Endothelial cell (in vitro differentiated cells): ENCODE data around the gene MCF2L2. TPM values are rescaled to one million over a fixed set of nuclear protein-coding genes. Genes with fewer than 3 reads are reported as not detected.

Experiments used
- DNase-seq: peaks from one replicate; pipeline ENCODE4 v3.0.0; 2021; ENCODE audit warnings: low spot score
- H3K27ac Mint-ChIP-seq: one replicate; pipeline ENCODE4 v1.8.0; 2021; ENCODE audit warnings: mixed read lengths, inconsistent platforms; ENCODE audit not compliant: unreplicated experiment
- H3K27me3 Mint-ChIP-seq: one replicate; pipeline ENCODE4 v1.8.0; 2021; ENCODE audit warnings: mild to moderate bottlenecking, moderate library complexity, mixed read lengths, inconsistent platforms; ENCODE audit not compliant: unreplicated experiment
- H3K36me3 Mint-ChIP-seq: one replicate; pipeline ENCODE4 v1.8.0; 2021; ENCODE audit warnings: mild to moderate bottlenecking, low read depth, mixed read lengths, inconsistent platforms; ENCODE audit not compliant: unreplicated experiment
- H3K4me1 Mint-ChIP-seq: one replicate; pipeline ENCODE4 v1.8.0; 2021; ENCODE audit warnings: mild to moderate bottlenecking, mixed read lengths, inconsistent platforms; ENCODE audit not compliant: unreplicated experiment
- H3K4me3 Mint-ChIP-seq: one replicate; pipeline ENCODE4 v1.8.0; 2021; ENCODE audit warnings: mild to moderate bottlenecking, mixed read lengths, inconsistent platforms; ENCODE audit not compliant: unreplicated experiment
- H3K9me3 Mint-ChIP-seq: one replicate; pipeline ENCODE4 v1.8.0; 2021; ENCODE audit warnings: mixed read lengths, inconsistent platforms; ENCODE audit not compliant: unreplicated experiment
- total RNA-seq: library from RNA; stranded (reverse); fragmentation: NEBNext Ultra II Directional; extraction: Animal tissue kit (Norgen Biotek cat#: 25700); gene quantifications from one replicate; pipeline ENCODE4 v1.2.1, GENCODE V29; 2021; ENCODE audit not compliant: unreplicated experiment
- TF ChIP-seq, protein P1 (sequence below): fragments of 200-600 bp; sonication (generic); IDR thresholded peaks from one replicate; pipeline ENCODE4 v1.5.0; 2021; ENCODE audit warnings: antibody characterized with exemption; ENCODE audit not compliant: unreplicated experiment

The MCF2L2 gene
- total RNA-seq, 1 donor from 2014 or later = 1.8 TPM

- TF ChIP-seq, protein P1, sequence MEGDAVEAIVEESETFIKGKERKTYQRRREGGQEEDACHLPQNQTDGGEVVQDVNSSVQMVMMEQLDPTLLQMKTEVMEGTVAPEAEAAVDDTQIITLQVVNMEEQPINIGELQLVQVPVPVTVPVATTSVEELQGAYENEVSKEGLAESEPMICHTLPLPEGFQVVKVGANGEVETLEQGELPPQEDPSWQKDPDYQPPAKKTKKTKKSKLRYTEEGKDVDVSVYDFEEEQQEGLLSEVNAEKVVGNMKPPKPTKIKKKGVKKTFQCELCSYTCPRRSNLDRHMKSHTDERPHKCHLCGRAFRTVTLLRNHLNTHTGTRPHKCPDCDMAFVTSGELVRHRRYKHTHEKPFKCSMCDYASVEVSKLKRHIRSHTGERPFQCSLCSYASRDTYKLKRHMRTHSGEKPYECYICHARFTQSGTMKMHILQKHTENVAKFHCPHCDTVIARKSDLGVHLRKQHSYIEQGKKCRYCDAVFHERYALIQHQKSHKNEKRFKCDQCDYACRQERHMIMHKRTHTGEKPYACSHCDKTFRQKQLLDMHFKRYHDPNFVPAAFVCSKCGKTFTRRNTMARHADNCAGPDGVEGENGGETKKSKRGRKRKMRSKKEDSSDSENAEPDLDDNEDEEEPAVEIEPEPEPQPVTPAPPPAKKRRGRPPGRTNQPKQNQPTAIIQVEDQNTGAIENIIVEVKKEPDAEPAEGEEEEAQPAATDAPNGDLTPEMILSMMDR = no peak
- Mint-ChIP-seq H3K4me3 (no peak overlapping the region), H3K27ac (no peak overlapping the region), H3K27me3 (no peaks in the 10 kb centered on the region), H3K36me3 (no peaks in the 10 kb centered on the region), H3K9me3 (no peaks in the 10 kb centered on the region), H3K4me1 (no peaks in the 10 kb centered on the region)
- DNase-seq = no peak
Observed at GRCh38 chr3:183356920-183357319, 71.5 kb downstream of the MCF2L2 start.

- no peak overlapping the region for H3K27ac Mint-ChIP-seq
- TF ChIP-seq, protein P1 = no peak
- H3K36me3 Mint-ChIP-seq = no peaks in the 10 kb centered on the region
- H3K4me1 Mint-ChIP-seq = no peaks in the 10 kb centered on the region
- H3K27me3 Mint-ChIP-seq = no peaks in the 10 kb centered on the region
- H3K9me3 Mint-ChIP-seq = no peaks in the 10 kb centered on the region
- H3K4me3 Mint-ChIP-seq = no peak overlapping the region
- DNase-seq = no peak
Observed at GRCh38 chr3:183354874-183355273, 73.5 kb downstream of the MCF2L2 start.

DNA sequence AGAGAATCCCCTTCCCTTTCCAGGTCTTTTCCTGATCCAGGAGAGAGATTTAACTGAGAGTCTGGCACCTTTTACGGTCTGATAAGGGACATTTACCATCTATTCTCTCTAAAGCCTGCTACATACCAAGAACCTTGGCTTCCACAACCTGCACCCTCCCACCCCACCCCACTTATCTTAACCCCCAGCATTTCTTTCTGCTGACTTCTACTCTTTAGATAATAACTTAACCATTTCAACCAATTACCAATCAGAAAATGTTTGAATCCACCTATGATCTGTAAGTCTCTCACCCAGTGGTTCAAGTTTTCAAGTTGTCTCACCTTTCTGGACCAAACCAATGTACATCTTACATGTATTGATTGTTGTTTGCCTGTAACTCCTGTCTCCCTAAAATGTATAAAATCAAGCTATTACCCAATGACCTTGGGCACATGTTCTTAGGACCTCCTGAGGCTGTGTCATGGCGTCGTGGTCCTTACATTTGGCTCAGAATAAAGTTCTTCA is 74.0 kb downstream of the MCF2L2 start:
- Mint-ChIP-seq H3K27ac (no peak overlapping the region), H3K9me3 (no peaks in the 10 kb centered on the region), H3K4me3 (no peak overlapping the region), H3K4me1 (no peaks in the 10 kb centered on the region), H3K27me3 (no peaks in the 10 kb centered on the region), H3K36me3 (no peaks in the 10 kb centered on the region)
- TF ChIP-seq, protein P1 = no peak
- no peak for DNase-seq

GRCh38 chr3:183353421-183353820 is 75.0 kb downstream of the MCF2L2 start:
- H3K36me3 Mint-ChIP-seq = no peaks in the 10 kb centered on the region
- H3K27ac Mint-ChIP-seq = no peak overlapping the region
- no peaks in the 10 kb centered on the region for H3K9me3 Mint-ChIP-seq
- H3K4me1 Mint-ChIP-seq = no peaks in the 10 kb centered on the region
- no peak for DNase-seq
- no peaks in the 10 kb centered on the region for H3K27me3 Mint-ChIP-seq
- H3K4me3 Mint-ChIP-seq = no peak overlapping the region
- TF ChIP-seq, protein P1 = no peak

DNA sequence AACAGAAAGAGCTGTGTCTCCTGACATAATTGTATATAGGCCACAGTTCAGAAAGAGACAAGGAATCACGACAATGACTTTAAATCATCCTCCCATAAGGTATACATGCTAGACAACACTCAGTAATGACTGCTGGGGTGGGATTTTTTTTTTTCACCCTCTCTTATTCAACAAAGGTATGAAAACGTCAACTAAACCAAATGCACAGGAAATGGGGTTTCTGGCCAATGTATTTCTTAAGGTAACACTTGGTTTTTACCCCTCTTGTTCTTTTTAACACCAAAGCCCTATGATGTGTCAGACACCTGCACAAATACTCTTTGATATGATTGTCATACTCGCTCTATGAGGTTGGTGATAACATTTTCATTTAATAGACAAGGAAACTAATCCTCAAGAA is 78.3 kb downstream of the MCF2L2 start:
- peaks cover 1% of the 10 kb centered on the region for H3K27me3 Mint-ChIP-seq
- no peaks in the 10 kb centered on the region for H3K36me3 Mint-ChIP-seq
- TF ChIP-seq, protein P1 = no peak
- H3K4me3 Mint-ChIP-seq = no peak overlapping the region
- H3K27ac Mint-ChIP-seq = no peak overlapping the region
- H3K9me3 Mint-ChIP-seq = no peaks in the 10 kb centered on the region
- DNase-seq = no peak
- no peaks in the 10 kb centered on the region for H3K4me1 Mint-ChIP-seq
